HepG2 (cell line): ENCODE results near the gene NDE1. TPM values are rescaled to one million over a fixed set of nuclear protein-coding genes. Genes with fewer than 3 reads are reported as not detected.

Experiments used
- ATAC-seq: fragments of 200-7000 bp; cut with Tn5 transposase; 3 replicates; pipeline ENCODE4 v1.9.1; 2020; ENCODE audit warnings: mild to moderate bottlenecking, moderate library complexity
- BruUV-seq: library from RNA; stranded (reverse); fragments of 400-500 nt; replicated peaks from 2 replicates; lab custom pipeline; 2021; lab: Mats Ljungman, UMichigan
- CTCF ChIA-PET: fragments of 300-600 bp; formaldehyde crosslinking; extraction: SDS; loops from one replicate; lab custom pipeline; 2021; ENCODE audit warnings: low total read pairs, inconsistent platforms, low intra/inter-chr PET ratio; lab: Yijun Ruan, JAX
- POLR2A ChIA-PET: fragments of 350-600 bp; sonication (Branson Sonifier 250); formaldehyde crosslinking; loops from one replicate; lab custom pipeline; 2020; ENCODE audit warnings: antibody characterized with exemption, inconsistent platforms; lab: Yijun Ruan, JAX
- DNase-seq: peaks from one replicate; pipeline ENCODE4 v3.0.0-alpha.2; 2015; ENCODE audit warnings: low spot score
- FAIRE-seq: peaks from 3 replicates; lab custom pipeline; 2011; peaks lifted over from hg19 to GRCh38; lab: Jason Lieb, UNC
- H2AFZ ChIP-seq: one replicate; pipeline ENCODE4 v1.6.1; 2011; ENCODE audit warnings: low read length, inconsistent platforms
- H3K27ac ChIP-seq: fragments of 300-600 bp; 3 replicates; pipeline ENCODE4 v1.8.0; 2011; ENCODE audit warnings: mixed run types, mild to moderate bottlenecking, mixed read lengths, low read length, inconsistent platforms; ENCODE audit not compliant: insufficient read depth; ENCODE audit errors: extremely low read length
- H3K27me3 ChIP-seq, 2 experiments: fragments of 200-600 bp in 1 of 2; 2 replicates in 1 of 2; 3 replicates in 1 of 2; pipeline versions ENCODE4 v1.6.0 to v1.8.0; 2011; ENCODE audit warnings: low read length in 2 of 2, mild to moderate bottlenecking in 2 of 2, moderate library complexity in 2 of 2, inconsistent platforms in 1 of 2; ENCODE audit not compliant: insufficient read depth in 2 of 2, control insufficient read depth in 1 of 2
- H3K36me3 ChIP-seq, 2 experiments: fragments of 200-600 bp in 1 of 2; replicated peaks in 1 of 2; 2 replicates in 1 of 2; 3 replicates in 1 of 2; pipeline versions ENCODE4 v1.5.1 to v1.8.0; 2011; ENCODE audit warnings: low read length in 2 of 2, inconsistent platforms in 1 of 2; ENCODE audit not compliant: insufficient read depth in 2 of 2, control insufficient read depth in 1 of 2
- H3K4me1 ChIP-seq: 2 replicates; pipeline ENCODE4 v1.5.1; 2012; ENCODE audit warnings: low read length, inconsistent platforms; ENCODE audit not compliant: insufficient read depth
- H3K4me2 ChIP-seq: 2 replicates; pipeline ENCODE4 v1.6.0; 2011; ENCODE audit warnings: low read depth, low read length, inconsistent platforms
- H3K4me3 ChIP-seq, 3 experiments: fragments of 200-600 bp in 1 of 3; sonication (generic), shearing (Covaris generic) in 1 of 3; replicated peaks in 1 of 3; 2 replicates each; pipeline ENCODE4 v1.5.1; 2011 to 2016; ENCODE audit warnings: low read length in 3 of 3, inconsistent platforms in 2 of 3, low read depth in 2 of 3, mild to moderate bottlenecking in 2 of 3, control low read depth in 1 of 3, mixed read lengths in 1 of 3; ENCODE audit not compliant: insufficient read depth in 1 of 3
- H3K79me2 ChIP-seq: one replicate; pipeline ENCODE4 v1.6.1; 2011; ENCODE audit warnings: low read length, inconsistent platforms; ENCODE audit not compliant: insufficient read depth
- H3K9ac ChIP-seq: 2 replicates; pipeline ENCODE4 v1.6.0; 2011; ENCODE audit warnings: mild to moderate bottlenecking, low read depth, low read length, inconsistent platforms; ENCODE audit not compliant: insufficient read depth
- H3K9me3 ChIP-seq: 2 replicates; pipeline ENCODE4 v1.5.1; 2012; ENCODE audit warnings: mild to moderate bottlenecking, low read length
- H4K20me1 ChIP-seq: 2 replicates; pipeline ENCODE4 v1.6.0; 2011; ENCODE audit warnings: inconsistent platforms, mild to moderate bottlenecking, low read length, moderate library complexity; ENCODE audit not compliant: insufficient read depth
- CBX1 ChIP-seq: IDR thresholded peaks from one replicate; pipeline ENCODE4 v1.6.1; 2016; ENCODE audit warnings: antibody characterized with exemption, low read depth
- KDM1A ChIP-seq: IDR thresholded peaks from 2 replicates; pipeline ENCODE4 v1.6.1; 2016; ENCODE audit warnings: missing compliant biosample characterization
- MTF1 ChIP-seq: sonication (generic); formaldehyde crosslinking; IDR thresholded peaks from 2 replicates; pipeline ENCODE4 v1.5.0; 2020; ENCODE audit warnings: missing genetic modification reagents
- PAF1 ChIP-seq: IDR thresholded peaks from 2 replicates; pipeline ENCODE4 v1.6.1; 2016; ENCODE audit warnings: missing genetic modification reagents, missing compliant biosample characterization
- PCBP2 ChIP-seq: fragments of 200-400 bp; formaldehyde crosslinking; optimal IDR thresholded peaks from 2 replicates; pipeline ENCODE3; 2018; ENCODE audit warnings: low read length, low read depth; ENCODE audit not compliant: poor library complexity, severe bottlenecking
- ZFP37 ChIP-seq: sonication (generic); formaldehyde crosslinking; IDR thresholded peaks from 2 replicates; pipeline ENCODE4 v1.4.0; 2020; ENCODE audit warnings: missing genetic modification reagents, borderline replicate concordance
- ZFP41 ChIP-seq: sonication (generic); formaldehyde crosslinking; IDR thresholded peaks from 2 replicates; pipeline ENCODE4 v1.4.0; 2020; ENCODE audit warnings: mild to moderate bottlenecking, missing genetic modification reagents, borderline replicate concordance
- ZFP90 ChIP-seq: sonication (generic); formaldehyde crosslinking; IDR thresholded peaks from 2 replicates; pipeline ENCODE4 v1.8.0; 2022; ENCODE audit warnings: missing genetic modification reagents, mild to moderate bottlenecking, inconsistent platforms, borderline replicate concordance
- ZMYM3 ChIP-seq: sonication (generic); formaldehyde crosslinking; IDR thresholded peaks from 2 replicates; pipeline ENCODE4 v1.5.1; 2020; ENCODE audit warnings: mild to moderate bottlenecking, missing genetic modification reagents
- ZNF713 ChIP-seq: sonication (generic); formaldehyde crosslinking; IDR thresholded peaks from 2 replicates; pipeline ENCODE4 v1.4.0; 2020; ENCODE audit warnings: mild to moderate bottlenecking, missing genetic modification reagents
- ZNF724P ChIP-seq: sonication (generic); formaldehyde crosslinking; IDR thresholded peaks from 2 replicates; pipeline ENCODE4 v1.8.0; 2022; ENCODE audit warnings: missing genetic modification reagents, borderline replicate concordance
- WGBS: methylation state at CpG from one replicate; pipeline ENCODE4 v1.1.6; 2017; ENCODE audit warnings: low lambda C conversion rate; 5-methylcytosine and 5-hydroxymethylcytosine counted together
- in situ Hi-C: cut with HindIII; loops from 2 replicates; pipeline ENCODE4 v1.10.0; 2017; ENCODE audit warnings: low pct_unique_long_range_greater_than_20kb; ENCODE audit not compliant: extremely low pct_ligation_motif_present
- intact Hi-C: fragments of 100-400 bp; cut with micrococcal nuclease; formaldehyde crosslinking; loops from one replicate; pipeline ENCODE4 v1.10.0; 2022; ENCODE audit not compliant: unreplicated experiment
- polyA plus RNA-seq, 8 experiments: library from polyadenylated mRNA; depleted of rRNA in 3 of 8; stranded (reverse) in 7 of 8; unstranded in 1 of 8; fragments of >200 nt; fragmentation: Illumina TruSeq in 4 of 8; extraction: Trizol in 4 of 8; gene quantifications; 2 replicates each; pipeline versions ENCODE4 v1.2.1 to v1.2.3, GENCODE V29; 2011 to 2016; ENCODE audit warnings: low read depth in 4 of 8, missing spikeins in 1 of 8, mixed read lengths in 1 of 8; ENCODE audit not compliant: insufficient read depth in 1 of 8
- total RNA-seq, 5 experiments: library from RNA; depleted of rRNA; stranded (reverse); fragments of >200 nt; fragmentation: Illumina TruSeq; extraction: Trizol; gene quantifications; 2 replicates each; pipeline ENCODE4 v1.2.3, GENCODE V29; 2016; ENCODE audit warnings: low read depth in 1 of 5
- TF ChIP-seq, protein P1 (sequence below): sonication (generic); formaldehyde crosslinking; IDR thresholded peaks from 2 replicates; pipeline ENCODE4 v1.8.0; 2022; ENCODE audit warnings: mild to moderate bottlenecking, missing genetic modification reagents
- TF ChIP-seq, protein P2 (sequence below): sonication (generic); formaldehyde crosslinking; IDR thresholded peaks from 2 replicates; pipeline ENCODE4 v1.9.0; 2021; ENCODE audit warnings: mild to moderate bottlenecking, missing genetic modification reagents

NDE1 gene
- total and polyA plus RNA-seq, 2 of the 13 experiments (the other 11 are each of a cell fraction or from before 2014, with no cell fraction given) = 40.9 to 72.5 TPM

DNA sequence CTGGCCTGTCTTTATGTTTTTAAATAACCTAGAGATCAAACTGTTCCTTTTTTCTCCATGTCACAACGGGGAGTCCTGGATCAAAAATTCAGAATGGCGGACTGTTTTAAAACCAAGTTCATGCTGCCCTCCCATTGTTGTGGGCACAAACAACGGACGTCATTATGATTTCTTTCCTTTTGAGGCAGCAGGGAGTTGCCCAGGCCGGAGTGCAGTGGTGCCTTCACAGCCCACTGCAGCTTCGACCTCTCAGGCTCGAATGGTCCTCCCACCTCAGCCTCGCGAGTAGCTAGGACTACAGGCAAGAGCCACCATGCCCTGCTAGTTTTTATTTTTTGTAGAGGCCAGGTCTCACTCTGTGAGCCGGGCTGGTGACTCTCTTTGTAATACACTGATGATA lies 26.5 kb downstream of the NDE1 start:
- ChIA-PET CTCF (no interaction called here), POLR2A (no interaction called here)
- in situ Hi-C loops = no loop called here
- Histone ChIP-seq H3K4me3 (no peak overlapping the region), H3K4me2 (no peak overlapping the region), H3K27me3 (no peaks in the 10 kb centered on the region), H3K36me3 (peaks cover 44 to 62% of the 10 kb centered on the region in 2 experiments), H3K9ac (no peak overlapping the region), H3K4me1 (peaks cover 36% of the 10 kb centered on the region), H3K27ac (no peak overlapping the region), H4K20me1 (no peaks in the 10 kb centered on the region)
- intact Hi-C loops = no loop called here
- no peak for DNase-seq
- no peak for FAIRE-seq
- ATAC-seq = no peak
- TF ChIP-seq ZFP37 (CRISPR knock-in tag) = no peak
- no peak for TF ChIP-seq KDM1A
- TF ChIP-seq ZFP90 (CRISPR knock-in tag) = no peak
- no peak for TF ChIP-seq PAF1 (CRISPR knock-in tag)
- TF ChIP-seq ZMYM3 (CRISPR knock-in tag) = no peak
- TF ChIP-seq, protein P1, sequence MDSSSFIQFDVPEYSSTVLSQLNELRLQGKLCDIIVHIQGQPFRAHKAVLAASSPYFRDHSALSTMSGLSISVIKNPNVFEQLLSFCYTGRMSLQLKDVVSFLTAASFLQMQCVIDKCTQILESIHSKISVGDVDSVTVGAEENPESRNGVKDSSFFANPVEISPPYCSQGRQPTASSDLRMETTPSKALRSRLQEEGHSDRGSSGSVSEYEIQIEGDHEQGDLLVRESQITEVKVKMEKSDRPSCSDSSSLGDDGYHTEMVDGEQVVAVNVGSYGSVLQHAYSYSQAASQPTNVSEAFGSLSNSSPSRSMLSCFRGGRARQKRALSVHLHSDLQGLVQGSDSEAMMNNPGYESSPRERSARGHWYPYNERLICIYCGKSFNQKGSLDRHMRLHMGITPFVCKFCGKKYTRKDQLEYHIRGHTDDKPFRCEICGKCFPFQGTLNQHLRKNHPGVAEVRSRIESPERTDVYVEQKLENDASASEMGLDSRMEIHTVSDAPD = no peak
- TF ChIP-seq ZFP41 (CRISPR knock-in tag) = no peak
- TF ChIP-seq, protein P2, sequence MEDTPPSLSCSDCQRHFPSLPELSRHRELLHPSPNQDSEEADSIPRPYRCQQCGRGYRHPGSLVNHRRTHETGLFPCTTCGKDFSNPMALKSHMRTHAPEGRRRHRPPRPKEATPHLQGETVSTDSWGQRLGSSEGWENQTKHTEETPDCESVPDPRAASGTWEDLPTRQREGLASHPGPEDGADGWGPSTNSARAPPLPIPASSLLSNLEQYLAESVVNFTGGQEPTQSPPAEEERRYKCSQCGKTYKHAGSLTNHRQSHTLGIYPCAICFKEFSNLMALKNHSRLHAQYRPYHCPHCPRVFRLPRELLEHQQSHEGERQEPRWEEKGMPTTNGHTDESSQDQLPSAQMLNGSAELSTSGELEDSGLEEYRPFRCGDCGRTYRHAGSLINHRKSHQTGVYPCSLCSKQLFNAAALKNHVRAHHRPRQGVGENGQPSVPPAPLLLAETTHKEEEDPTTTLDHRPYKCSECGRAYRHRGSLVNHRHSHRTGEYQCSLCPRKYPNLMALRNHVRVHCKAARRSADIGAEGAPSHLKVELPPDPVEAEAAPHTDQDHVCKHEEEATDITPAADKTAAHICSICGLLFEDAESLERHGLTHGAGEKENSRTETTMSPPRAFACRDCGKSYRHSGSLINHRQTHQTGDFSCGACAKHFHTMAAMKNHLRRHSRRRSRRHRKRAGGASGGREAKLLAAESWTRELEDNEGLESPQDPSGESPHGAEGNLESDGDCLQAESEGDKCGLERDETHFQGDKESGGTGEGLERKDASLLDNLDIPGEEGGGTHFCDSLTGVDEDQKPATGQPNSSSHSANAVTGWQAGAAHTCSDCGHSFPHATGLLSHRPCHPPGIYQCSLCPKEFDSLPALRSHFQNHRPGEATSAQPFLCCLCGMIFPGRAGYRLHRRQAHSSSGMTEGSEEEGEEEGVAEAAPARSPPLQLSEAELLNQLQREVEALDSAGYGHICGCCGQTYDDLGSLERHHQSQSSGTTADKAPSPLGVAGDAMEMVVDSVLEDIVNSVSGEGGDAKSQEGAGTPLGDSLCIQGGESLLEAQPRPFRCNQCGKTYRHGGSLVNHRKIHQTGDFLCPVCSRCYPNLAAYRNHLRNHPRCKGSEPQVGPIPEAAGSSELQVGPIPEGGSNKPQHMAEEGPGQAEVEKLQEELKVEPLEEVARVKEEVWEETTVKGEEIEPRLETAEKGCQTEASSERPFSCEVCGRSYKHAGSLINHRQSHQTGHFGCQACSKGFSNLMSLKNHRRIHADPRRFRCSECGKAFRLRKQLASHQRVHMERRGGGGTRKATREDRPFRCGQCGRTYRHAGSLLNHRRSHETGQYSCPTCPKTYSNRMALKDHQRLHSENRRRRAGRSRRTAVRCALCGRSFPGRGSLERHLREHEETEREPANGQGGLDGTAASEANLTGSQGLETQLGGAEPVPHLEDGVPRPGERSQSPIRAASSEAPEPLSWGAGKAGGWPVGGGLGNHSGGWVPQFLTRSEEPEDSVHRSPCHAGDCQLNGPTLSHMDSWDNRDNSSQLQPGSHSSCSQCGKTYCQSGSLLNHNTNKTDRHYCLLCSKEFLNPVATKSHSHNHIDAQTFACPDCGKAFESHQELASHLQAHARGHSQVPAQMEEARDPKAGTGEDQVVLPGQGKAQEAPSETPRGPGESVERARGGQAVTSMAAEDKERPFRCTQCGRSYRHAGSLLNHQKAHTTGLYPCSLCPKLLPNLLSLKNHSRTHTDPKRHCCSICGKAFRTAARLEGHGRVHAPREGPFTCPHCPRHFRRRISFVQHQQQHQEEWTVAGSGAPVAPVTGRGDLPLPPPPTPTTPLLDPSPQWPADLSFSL (CRISPR knock-in tag) = no peak
- TF ChIP-seq MTF1 (CRISPR knock-in tag) = no peak
- no peak for TF ChIP-seq ZNF724P (CRISPR knock-in tag)
- TF ChIP-seq ZNF713 (CRISPR knock-in tag) = no peak
- TF ChIP-seq PCBP2 = no peak
- no peak for TF ChIP-seq CBX1
- TF ChIP-seq, all 625 proteins: peak for 0
- Histone ChIP-seq H2AFZ (no peak overlapping the region), H3K79me2 (peaks cover 17% of the 10 kb centered on the region), H3K9me3 (no peaks in the 10 kb centered on the region)
- no TSS peak for BruUV-seq
- 89% methylated on average over 10 of the region's 10 CpGs for WGBS
